Smooth muscle cell (in vitro differentiated cells): ENCODE results near the gene APC. TPM values are rescaled to one million over a fixed set of nuclear protein-coding genes. Genes with fewer than 3 reads are reported as not detected.

Source experiments
- DNase-seq: peaks from one replicate; lab custom pipeline; 2025; ENCODE audit not compliant: unreplicated experiment; lab: John Stamatoyannopoulos, UW
- H2AFZ ChIP-seq: fragments of 200-600 bp; sonication (generic); 2 replicates; pipeline ENCODE4 v1.6.0; 2016; ENCODE audit warnings: antibody characterized with exemption, low read depth, mild to moderate bottlenecking
- H3F3A ChIP-seq: fragments of 200-600 bp; sonication (generic); 2 replicates; pipeline ENCODE4 v1.6.0; 2017; ENCODE audit warnings: antibody characterized with exemption, low read depth
- H3K27ac ChIP-seq: fragments of 200-600 bp; sonication (generic); 2 replicates; pipeline ENCODE4 v1.5.1; 2016; ENCODE audit warnings: low read depth, mild to moderate bottlenecking
- H3K27me3 ChIP-seq: fragments of 200-600 bp; sonication (generic); 2 replicates; pipeline ENCODE4 v1.6.1; 2016; ENCODE audit warnings: low read depth, mild to moderate bottlenecking
- H3K36me3 ChIP-seq: fragments of 200-600 bp; sonication (generic); 2 replicates; pipeline ENCODE4 v1.5.1; 2016; ENCODE audit warnings: low read depth
- H3K4me1 ChIP-seq: fragments of 200-600 bp; sonication (generic); 2 replicates; pipeline ENCODE4 v1.5.1; 2016; ENCODE audit warnings: low read depth
- H3K4me2 ChIP-seq: fragments of 200-600 bp; sonication (generic); 2 replicates; pipeline ENCODE4 v1.6.0; 2016; ENCODE audit warnings: mild to moderate bottlenecking
- H3K4me3 ChIP-seq: fragments of 200-600 bp; sonication (generic); 2 replicates; pipeline ENCODE4 v1.5.1; 2016; ENCODE audit warnings: mild to moderate bottlenecking
- H3K79me2 ChIP-seq: fragments of 200-600 bp; sonication (generic); 2 replicates; pipeline ENCODE4 v1.6.0; 2016; ENCODE audit warnings: low read depth, mild to moderate bottlenecking
- H3K9ac ChIP-seq: fragments of 200-600 bp; sonication (generic); 2 replicates; pipeline ENCODE4 v1.6.0; 2016; ENCODE audit warnings: low read depth
- H3K9me3 ChIP-seq: fragments of 200-600 bp; sonication (generic); replicated peaks from 2 replicates; pipeline ENCODE4 v1.5.1; 2016; ENCODE audit warnings: low read depth
- H4K20me1 ChIP-seq: fragments of 200-600 bp; sonication (generic); 2 replicates; pipeline ENCODE4 v1.6.0; 2016; ENCODE audit warnings: low read depth
- CTCF ChIP-seq: fragments of 200-600 bp; sonication (generic); IDR thresholded peaks from 2 replicates; pipeline ENCODE4 v1.5.1; 2017; ENCODE audit warnings: borderline replicate concordance, mild to moderate bottlenecking, antibody characterized with exemption; ENCODE audit not compliant: insufficient read depth, poor library complexity, severe bottlenecking
- WGBS: methylation state at CpG from one replicate; pipeline ENCODE4 v1.1.7; 2016; ENCODE audit warnings: low lambda C conversion rate; 5-methylcytosine and 5-hydroxymethylcytosine counted together
- polyA plus RNA-seq: library from polyadenylated mRNA; unstranded; fragments of >200 nt; fragmentation: Nextera tagmentation; extraction: Ambion mirVana; gene quantifications from 2 replicates; pipeline ENCODE4 v1.2.1, GENCODE V29; 2016
- total RNA-seq: library from RNA; depleted of rRNA; stranded (reverse); fragments of >200 nt; gene quantifications from 2 replicates; pipeline ENCODE4 v1.2.3, GENCODE V29; 2014

APC gene
- total and polyA plus RNA-seq, 2 experiments from 2014 or later: 9.1 to 36.7 TPM

- no peak for DNase-seq
- WGBS: 85% methylated on average over 1 of the region's 1 CpG
- Histone ChIP-seq H3K4me3 (no peak overlapping the region), H3K4me2 (no peak overlapping the region), H3K27me3 (no peaks in the 10 kb centered on the region), H3K9me3 (no peaks in the 10 kb centered on the region), H3K9ac (no peak overlapping the region), H4K20me1 (no peaks in the 10 kb centered on the region), H3K36me3 (no peaks in the 10 kb centered on the region), H2AFZ (no peak overlapping the region), H3K79me2 (no peaks in the 10 kb centered on the region), H3F3A (peaks cover 16% of the 10 kb centered on the region), H3K4me1 (peaks cover 28% of the 10 kb centered on the region), H3K27ac (no peak overlapping the region)
- TF ChIP-seq CTCF: no peak
Measured at GRCh38 chr5:112691339-112691680, 46.4 kb upstream of the APC start.

- Histone ChIP-seq H3K27ac (no peak overlapping the region), H2AFZ (no peak overlapping the region), H4K20me1 (no peaks in the 10 kb centered on the region), H3K4me1 (peaks cover 23% of the 10 kb centered on the region), H3K4me3 (no peak overlapping the region), H3K4me2 (no peak overlapping the region), H3K9me3 (no peaks in the 10 kb centered on the region), H3K27me3 (no peaks in the 10 kb centered on the region), H3K9ac (no peak overlapping the region), H3K36me3 (no peaks in the 10 kb centered on the region), H3K79me2 (no peaks in the 10 kb centered on the region), H3F3A (peaks cover 16% of the 10 kb centered on the region)
- no peak for DNase-seq
- 56% methylated on average over 3 of the region's 3 CpGs for WGBS
- TF ChIP-seq CTCF: no peak
Measured at GRCh38 chr5:112691758-112692157, 45.9 kb upstream of the APC start.

- Histone ChIP-seq H3K4me2 (no peak overlapping the region), H3K9me3 (no peaks in the 10 kb centered on the region), H3K27ac (no peak overlapping the region), H3K9ac (no peak overlapping the region), H3K79me2 (no peaks in the 10 kb centered on the region), H3K27me3 (no peaks in the 10 kb centered on the region), H3K4me3 (no peak overlapping the region), H3K36me3 (no peaks in the 10 kb centered on the region), H3K4me1 (peaks cover 16% of the 10 kb centered on the region), H4K20me1 (no peaks in the 10 kb centered on the region), H3F3A (peaks cover 16% of the 10 kb centered on the region), H2AFZ (no peak overlapping the region)
- no peak for TF ChIP-seq CTCF
- DNase-seq: no peak
- 100% methylated on average over 1 of the region's 1 CpG for WGBS
Measured at GRCh38 chr5:112692472-112692871, 45.2 kb upstream of the APC start.

GRCh38 chr5:112693301-112693700, 44.4 kb upstream of the APC start:
- WGBS: 95% methylated on average over 3 of the region's 3 CpGs
- H2AFZ ChIP-seq: no peak overlapping the region
- TF ChIP-seq CTCF: no peak

More at GRCh38 chr5:112693301-112693700, 44.4 kb upstream of the APC start:
- H3K27ac ChIP-seq: no peak overlapping the region
- H4K20me1 ChIP-seq: no peaks in the 10 kb centered on the region
- no peak overlapping the region for H3K9ac ChIP-seq
- H3K27me3 ChIP-seq: no peaks in the 10 kb centered on the region
- H3K4me3 ChIP-seq: no peak overlapping the region
- H3F3A ChIP-seq: peaks cover 14% of the 10 kb centered on the region
- no peak for DNase-seq
- no peaks in the 10 kb centered on the region for H3K79me2 ChIP-seq
- H3K4me1 ChIP-seq: peaks cover 13% of the 10 kb centered on the region
- H3K36me3 ChIP-seq: no peaks in the 10 kb centered on the region
- H3K9me3 ChIP-seq: no peaks in the 10 kb centered on the region
- no peak overlapping the region for H3K4me2 ChIP-seq
